Spleen (tissue), 11 donors: ENCODE results near the gene NEIL1. TPM values are rescaled to one million over a fixed set of nuclear protein-coding genes. Genes with fewer than 3 reads are reported as not detected.

Experiments used
- DNase-seq: peaks from one replicate; pipeline ENCODE4 v3.0.0-alpha.2; 2020
- H3K27ac ChIP-seq, 8 donors: fragments of 200-600 bp; sonication (generic) in 7 of 8; 1 replicate in 4 of 8; 2 replicates in 4 of 8; pipeline versions ENCODE4 v1.5.0 to v1.8.0; 2016 to 2021; ENCODE audit warnings: inconsistent platforms in 4 of 8, mild to moderate bottlenecking in 4 of 8, moderate library complexity in 1 of 8
- H3K27me3 ChIP-seq, 7 donors: fragments of 200-600 bp; sonication (generic) in 6 of 7; replicated peaks in 1 of 7; 1 replicate in 4 of 7; 2 replicates in 3 of 7; pipeline versions ENCODE4 v1.5.0 to v1.8.0; 2016 to 2021; ENCODE audit warnings: inconsistent platforms in 3 of 7, mild to moderate bottlenecking in 1 of 7
- H3K36me3 ChIP-seq, 6 donors: fragments of 200-600 bp; sonication (generic) in 5 of 6; 1 replicate in 4 of 6; 2 replicates in 2 of 6; pipeline versions ENCODE4 v1.5.0 to v1.8.0; 2016 to 2021; ENCODE audit warnings: inconsistent platforms in 2 of 6
- H3K4me1 ChIP-seq, 6 donors: fragments of 200-600 bp; sonication (generic) in 5 of 6; 1 replicate in 3 of 6; 2 replicates in 3 of 6; pipeline versions ENCODE4 v1.5.0 to v1.8.0; 2016 to 2021; ENCODE audit warnings: inconsistent platforms in 3 of 6
- H3K4me3 ChIP-seq, 8 donors: fragments of 200-600 bp; sonication (generic) in 7 of 8; 1 replicate in 4 of 8; 2 replicates in 4 of 8; pipeline versions ENCODE4 v1.5.0 to v1.8.0; 2016 to 2021; ENCODE audit warnings: inconsistent platforms in 4 of 8, mild to moderate bottlenecking in 4 of 8, moderate library complexity in 2 of 8
- H3K9me3 ChIP-seq, 8 donors: fragments of 200-600 bp; sonication (generic) in 7 of 8; 1 replicate in 4 of 8; 2 replicates in 4 of 8; pipeline versions ENCODE4 v1.5.0 to v1.8.0; 2016 to 2021; ENCODE audit warnings: inconsistent platforms in 4 of 8
- CTCF ChIP-seq, 11 experiments: fragments of 200-600 bp in 7 of 11; fragments of 450-650 bp in 4 of 11; sonication (generic) in 4 of 11; IDR thresholded peaks in 8 of 11; conservative IDR thresholded peaks in 3 of 11; 1 replicate in 7 of 11; 2 replicates in 4 of 11; pipeline versions ENCODE4 v1.4.0 to v1.8.0; 2016 to 2021; ENCODE audit warnings: antibody characterized with exemption in 11 of 11, inconsistent platforms in 4 of 11, mild to moderate bottlenecking in 1 of 11
- POLR2A ChIP-seq, 3 donors: fragments of 450-650 bp; IDR thresholded peaks; one replicate each; pipeline ENCODE4 v1.5.1; 2017; ENCODE audit warnings: antibody characterized with exemption in 3 of 3, mild to moderate bottlenecking in 1 of 3
- POLR2AphosphoS5 ChIP-seq, 3 donors: sonication (generic); formaldehyde crosslinking; IDR thresholded peaks; one replicate each; pipeline ENCODE4 v1.5.1; 2017; ENCODE audit warnings: antibody characterized with exemption in 3 of 3
- WGBS, 5 donors: extraction: QIAGEN DNeasy Blood & Tissue Kit in 3 of 5; methylation state at CpG; one replicate each; pipeline versions ENCODE4 v1.1.5 to v1.1.7; 2013 to 2018; 5-methylcytosine and 5-hydroxymethylcytosine counted together
- intact Hi-C: fragments of 100-400 bp; cut with DNase I; formaldehyde crosslinking; loops from one replicate; pipeline ENCODE4 v1.15.0; 2023; ENCODE audit warnings: low total_unique reads
- polyA plus RNA-seq, 3 donors: library from polyadenylated mRNA; stranded (reverse); fragments of 200-250 nt; gene quantifications; one replicate each; pipeline ENCODE4 v1.2.1, GENCODE V29; 2013
- total RNA-seq, 7 donors: library from RNA; depleted of rRNA in 3 of 7; stranded (reverse); fragments of >200 nt in 3 of 7; fragmentation: NEBNext Ultra II Directional in 4 of 7; extraction: Animal tissue kit (Norgen Biotek cat#: 25700) in 4 of 7; gene quantifications; one replicate each; pipeline versions ENCODE4 v1.1.0 to v1.2.1, GENCODE V29; 2016 to 2021
- donor health status: healthy with polysubstance abuse.
- donor health status: DM: no; HTN: no; CAD: no; lungs with moderate emphysema.
- donor health status: DM: no; HTN: no; CAD: no.
- donor health status: Bipolar disorder and iron deficiency.
- donor health status: healthy.
- donor health status: DM: no; HTN: no; CAD: no.
- donor health status: DM: yes; HTN: yes; CAD: no.

The NEIL1 gene
- total and polyA plus RNA-seq, 10 donors: 27.5 to 68.1 (median 45.5) TPM

GRCh38 chr15:75352186-75353080 is 5.6 kb downstream of the NEIL1 start:
- Histone ChIP-seq H3K9me3 (peaks cover 0 to 27% (median 16%) of the 10 kb centered on the region in 8 donors), H3K27ac (no peak overlapping the region), H3K4me1 (peaks cover 4 to 36% (median 30%) of the 10 kb centered on the region in 6 donors), H3K27me3 (peaks cover 0 to 17% (median 0%) of the 10 kb centered on the region in 7 donors), H3K36me3 (peaks cover 0 to 55% (median 25%) of the 10 kb centered on the region in 6 donors), H3K4me3 (no peak overlapping the region)
- DNase-seq: no peak
- intact Hi-C loops: no loop called here
- 91 to 99% (median 94%) methylated on average over 11 to 16 of the region's 16 CpGs for WGBS, 5 donors
- TF ChIP-seq POLR2AphosphoS5 (IDR thresholded peaks at IDR 0.05): peak in 1 of 3 donors; percentile 69
- TF ChIP-seq POLR2A (IDR thresholded peaks at IDR 0.05): no peak

- intact Hi-C loops: no loop called here
- H3K9me3 ChIP-seq: peaks cover 0 to 24% (median 13%) of the 10 kb centered on the region in 8 donors
- no peak overlapping the region for H3K4me3 ChIP-seq
- H3K4me1 ChIP-seq: peaks cover 2 to 24% (median 18%) of the 10 kb centered on the region in 6 donors
- peaks cover 0 to 67% (median 36%) of the 10 kb centered on the region in 6 donors for H3K36me3 ChIP-seq
- 90 to 95% (median 92%) methylated on average over 7 of the region's 7 CpGs for WGBS, 5 donors
- H3K27ac ChIP-seq: no peak overlapping the region
- peaks cover 0 to 6% (median 0%) of the 10 kb centered on the region in 7 donors for H3K27me3 ChIP-seq
- no peak for TF ChIP-seq POLR2A (IDR thresholded peaks at IDR 0.05)
- TF ChIP-seq POLR2AphosphoS5 (IDR thresholded peaks at IDR 0.05): peak in 2 of 3 donors; percentile 30 to 61
- TF ChIP-seq CTCF (IDR thresholded peaks at IDR 0.05 in 8 of 11, conservative IDR thresholded peaks at IDR 0.05 in 3 of 11): no peak
- no peak for DNase-seq
Observed at GRCh38 chr15:75353604-75354003, 6.8 kb downstream of the NEIL1 start.

GRCh38 chr15:75354454-75354853 is 7.6 kb downstream of the NEIL1 start:
- DNase-seq: no peak
- Histone ChIP-seq H3K9me3 (peaks cover 0 to 15% (median 4%) of the 10 kb centered on the region in 8 donors), H3K36me3 (peaks cover 0 to 74% (median 43%) of the 10 kb centered on the region in 6 donors), H3K27ac (no peak overlapping the region), H3K27me3 (no peaks in the 10 kb centered on the region), H3K4me1 (peaks cover 0 to 16% (median 10%) of the 10 kb centered on the region in 6 donors), H3K4me3 (no peak overlapping the region)
- intact Hi-C loops: no loop called here
- TF ChIP-seq CTCF (IDR thresholded peaks at IDR 0.05 in 8 of 11, conservative IDR thresholded peaks at IDR 0.05 in 3 of 11) (no peak), POLR2AphosphoS5 (IDR thresholded peaks at IDR 0.05) (peak in 1 of 3 donors; percentile 64), POLR2A (IDR thresholded peaks at IDR 0.05) (no peak)
- 82 to 96% (median 89%) methylated on average over 7 of the region's 7 CpGs for WGBS, 5 donors

GRCh38 chr15:75355369-75355768 is 8.5 kb downstream of the NEIL1 start:
- TF ChIP-seq POLR2A (IDR thresholded peaks at IDR 0.05) (no peak), CTCF (IDR thresholded peaks at IDR 0.05 in 8 of 11, conservative IDR thresholded peaks at IDR 0.05 in 3 of 11) (no peak), POLR2AphosphoS5 (IDR thresholded peaks at IDR 0.05) (no peak)
- no peak for DNase-seq
- Histone ChIP-seq H3K4me1 (peaks cover 0 to 7% (median 2%) of the 10 kb centered on the region in 6 donors), H3K4me3 (no peak overlapping the region), H3K36me3 (peaks cover 0 to 83% (median 52%) of the 10 kb centered on the region in 6 donors), H3K9me3 (peaks cover 0 to 8% (median 0%) of the 10 kb centered on the region in 8 donors), H3K27me3 (no peaks in the 10 kb centered on the region), H3K27ac (no peak overlapping the region)
- 92 to 100% (median 95%) methylated on average over 3 to 4 of the region's 4 CpGs for WGBS, 5 donors
- intact Hi-C loops: no loop called here
